ENCODE data around the gene ITGA2B. TPM values are rescaled to one million over a fixed set of nuclear protein-coding genes. Genes with fewer than 3 reads are reported as not detected.
"Not testable (repeated sequence)": the region's sequence is repeated elsewhere in the genome, so short reads cannot be mapped to it uniquely, and the experiment has no call there.

Gene ITGA2B
- total RNA-seq, 2 experiments from 2014 or later = 1.0 to 1.4 TPM

GRCh38 chr17:44347206-44348055 lies 42.0 kb downstream of the ITGA2B start:
- CTCF ChIA-PET = interaction anchor here (0.7 to 5.2 kb wide), 5 partner anchors 11 to 161 kb away, joined by 3 to 32 read pairs (median 6); partner anchors contain the start of genes FAM171A2 and TMUB2
- H3K27me3 Mint-ChIP-seq; intact Hi-C loops (cut with micrococcal nuclease); H3K4me3 Mint-ChIP-seq; H3K27ac Mint-ChIP-seq; H3K36me3 Mint-ChIP-seq; POLR2A ChIA-PET; H3K9me3 Mint-ChIP-seq; DNase-seq: not testable (repeated sequence)
- H3K4me1 Mint-ChIP-seq (ENCODE audit: low read depth) = peaks cover 21% of the 10 kb centered on the region

- H3K4me3 Mint-ChIP-seq = peak overlapping the region; percentile 82
- peaks cover 21% of the 10 kb centered on the region for H3K4me1 Mint-ChIP-seq (ENCODE audit: low read depth)
- intact Hi-C loops (cut with micrococcal nuclease) = no loop called here
- no peaks in the 10 kb centered on the region for H3K9me3 Mint-ChIP-seq
- DNase-seq = no peak
- peaks cover 4% of the 10 kb centered on the region for H3K36me3 Mint-ChIP-seq
- CTCF ChIA-PET = interaction anchor here (0.6 to 2.7 kb wide), 22 partner anchors 9 to 432 kb away, joined by 3 to 28 read pairs (median 4); partner anchors contain the start of genes FAM171A2 and TMUB2
- POLR2A ChIA-PET = interaction anchor here (0.6 to 1.9 kb wide), 4 partner anchors 125 to 521 kb away, joined by 3 to 5 read pairs (median 4); partner anchors contain the start of gene TMUB2
- no peaks in the 10 kb centered on the region for H3K27me3 Mint-ChIP-seq
- no peak overlapping the region for H3K27ac Mint-ChIP-seq
Measured at GRCh38 chr17:44346064-44346844, 43.2 kb downstream of the ITGA2B start.

GRCh38 chr17:44345454-44346026 lies 43.9 kb downstream of the ITGA2B start:
- ChIA-PET POLR2A (interaction anchor here (0.6 to 1.9 kb wide), 7 partner anchors 9 to 522 kb away, joined by 3 to 5 read pairs (median 4); partner anchors contain the start of genes SLC25A39 and TMUB2), CTCF (interaction anchor here (0.6 to 2.7 kb wide), 32 partner anchors 8 to 433 kb away, joined by 3 to 28 read pairs (median 4); partner anchors contain the start of genes FAM171A2, HDAC5, RUNDC3A and TMUB2)
- no peaks in the 10 kb centered on the region for H3K27me3 Mint-ChIP-seq
- peak; percentile 60 for DNase-seq
- no peaks in the 10 kb centered on the region for H3K9me3 Mint-ChIP-seq
- peaks cover 21% of the 10 kb centered on the region for H3K4me1 Mint-ChIP-seq (ENCODE audit: low read depth)
- no peaks in the 10 kb centered on the region for H3K36me3 Mint-ChIP-seq
- intact Hi-C loops (cut with micrococcal nuclease) = loop anchor here (2.0 kb wide), 1 partner anchor 15 kb away; no protein-coding TSS in a partner anchor
- H3K27ac Mint-ChIP-seq = peak overlapping the region; percentile 66
- peak overlapping the region; percentile 82 for H3K4me3 Mint-ChIP-seq

GRCh38 chr17:44344939-44345453 lies 44.5 kb downstream of the ITGA2B start, which contains the start of gene GRN:
TSS of gene GRN (plus strand) at chr17:44345302. CDS start at chr17:44349165, 3,863 bp downstream.
- peak; percentile 93 for DNase-seq
- ChIA-PET POLR2A (interaction anchor here (0.6 to 1.9 kb wide), 7 partner anchors 10 to 158 kb away, joined by 3 to 5 read pairs (median 3); partner anchors contain the start of genes SLC25A39 and TMUB2), CTCF (interaction anchor here (0.7 to 2.7 kb wide), 28 partner anchors 8 to 434 kb away, joined by 3 to 28 read pairs (median 4); partner anchors contain the start of genes FAM171A2, HDAC5, RUNDC3A and TMUB2)
- Mint-ChIP-seq H3K4me1 (ENCODE audit: low read depth) (peaks cover 21% of the 10 kb centered on the region), H3K36me3 (no peaks in the 10 kb centered on the region), H3K9me3 (no peaks in the 10 kb centered on the region), H3K4me3 (peak within 1 kb of the TSS; percentile 82), H3K27me3 (no peaks in the 10 kb centered on the region), H3K27ac (peak within 1 kb of the TSS; percentile 66)
- intact Hi-C loops (cut with micrococcal nuclease) = loop anchor here (2.0 kb wide), 1 partner anchor 14 kb away; no protein-coding TSS in a partner anchor

GRCh38 chr17:44343510-44344209 lies 45.8 kb downstream of the ITGA2B start:
- POLR2A ChIA-PET = no interaction called here
- H3K27ac Mint-ChIP-seq = no peak overlapping the region
- no peaks in the 10 kb centered on the region for H3K9me3 Mint-ChIP-seq
- H3K4me1 Mint-ChIP-seq (ENCODE audit: low read depth) = peaks cover 21% of the 10 kb centered on the region
- intact Hi-C loops (cut with micrococcal nuclease) = loop anchor here (2.0 kb wide), 1 partner anchor 13 kb away; no protein-coding TSS in a partner anchor
- H3K4me3 Mint-ChIP-seq = no peak overlapping the region
- CTCF ChIA-PET = interaction anchor here (1.1 to 2.7 kb wide), 5 partner anchors 12 to 140 kb away, joined by 3 to 28 read pairs (median 17); partner anchors contain the start of gene FAM171A2
- no peaks in the 10 kb centered on the region for H3K27me3 Mint-ChIP-seq
- DNase-seq = no peak
- H3K36me3 Mint-ChIP-seq = no peaks in the 10 kb centered on the region

- H3K36me3 Mint-ChIP-seq; H3K4me1 Mint-ChIP-seq (ENCODE audit: low read depth); intact Hi-C loops (cut with micrococcal nuclease); H3K9me3 Mint-ChIP-seq; DNase-seq; H3K4me3 Mint-ChIP-seq; H3K27me3 Mint-ChIP-seq; POLR2A ChIA-PET; H3K27ac Mint-ChIP-seq: not testable (repeated sequence)
- CTCF ChIA-PET = interaction anchor here (1.0 to 1.7 kb wide), 3 partner anchors 9 to 130 kb away, joined by 3 to 8 read pairs (median 5); no protein-coding TSS in a partner anchor
Measured at GRCh38 chr17:44340553-44340952, 48.9 kb downstream of the ITGA2B start.

GRCh38 chr17:44338702-44339101 lies 50.7 kb downstream of the ITGA2B start:
- peak; percentile 56 for DNase-seq
- no peak overlapping the region for H3K4me3 Mint-ChIP-seq
- POLR2A ChIA-PET = no interaction called here

GRCh38 chr17:44335968-44336367 lies 53.5 kb downstream of the ITGA2B start:
- Mint-ChIP-seq H3K36me3 (no peaks in the 10 kb centered on the region), H3K4me1 (ENCODE audit: low read depth) (peaks cover 9% of the 10 kb centered on the region), H3K4me3 (no peak overlapping the region), H3K27me3 (no peaks in the 10 kb centered on the region), H3K27ac (no peak overlapping the region), H3K9me3 (no peaks in the 10 kb centered on the region)
- DNase-seq = no peak
- intact Hi-C loops (cut with micrococcal nuclease) = no loop called here
- POLR2A ChIA-PET = no interaction called here
- CTCF ChIA-PET = interaction anchor here (1.1 to 1.4 kb wide), 3 partner anchors 17 to 132 kb away, joined by 3 to 6 read pairs (median 4); no protein-coding TSS in a partner anchor

More at GRCh38 chr17:44338702-44339101, 50.7 kb downstream of the ITGA2B start:
- CTCF ChIA-PET = no interaction called here
- Mint-ChIP-seq H3K4me1 (ENCODE audit: low read depth) (peaks cover 4% of the 10 kb centered on the region), H3K27ac (no peak overlapping the region), H3K36me3 (no peaks in the 10 kb centered on the region), H3K9me3 (no peaks in the 10 kb centered on the region), H3K27me3 (no peaks in the 10 kb centered on the region)
- intact Hi-C loops (cut with micrococcal nuclease) = no loop called here

- Mint-ChIP-seq H3K27me3 (no peaks in the 10 kb centered on the region), H3K27ac (no peak overlapping the region), H3K4me1 (ENCODE audit: low read depth) (peaks cover 9% of the 10 kb centered on the region), H3K9me3 (no peaks in the 10 kb centered on the region), H3K36me3 (no peaks in the 10 kb centered on the region), H3K4me3 (no peak overlapping the region)
- ChIA-PET CTCF (interaction anchor here (1.1 to 1.4 kb wide), 4 partner anchors 10 to 132 kb away, joined by 3 to 6 read pairs (median 4); partner anchors contain the start of gene GRN), POLR2A (no interaction called here)
- intact Hi-C loops (cut with micrococcal nuclease) = no loop called here
- no peak for DNase-seq
Measured at GRCh38 chr17:44335564-44335963, 53.9 kb downstream of the ITGA2B start.

GRCh38 chr17:44334727-44335126 lies 54.7 kb downstream of the ITGA2B start:
- no peak overlapping the region for H3K27ac Mint-ChIP-seq
- CTCF ChIA-PET = interaction anchor here (1.1 to 5.4 kb wide), 5 partner anchors 10 to 131 kb away, joined by 3 to 69 read pairs (median 6); partner anchors contain the start of gene GRN
- no peaks in the 10 kb centered on the region for H3K36me3 Mint-ChIP-seq
- H3K9me3 Mint-ChIP-seq = no peaks in the 10 kb centered on the region
- no peak for DNase-seq
- POLR2A ChIA-PET = no interaction called here
- no peak overlapping the region for H3K4me3 Mint-ChIP-seq
- intact Hi-C loops (cut with micrococcal nuclease) = loop anchor here (5.0 kb wide), 1 partner anchor 212 kb away; the partner anchor contains the start of gene HDAC5
- no peaks in the 10 kb centered on the region for H3K27me3 Mint-ChIP-seq
- H3K4me1 Mint-ChIP-seq (ENCODE audit: low read depth) = peaks cover 9% of the 10 kb centered on the region

All from activated CD4-positive, alpha-beta memory T cell treated with anti-CD3 and anti-CD28 coated beads for 36 hours (primary cell).